HG03571 (cell line): Measurements from ENCODE around the gene CYP2C19.
"Not testable (repeated sequence)": the region's sequence is repeated elsewhere in the genome, so short reads cannot be mapped to it uniquely, and the experiment has no call there.

Experiments used
- ATAC-seq: cut with Tn5 transposase; IDR thresholded peaks from one replicate; pipeline ENCODE4 v1.9.1; 2021; ENCODE audit not compliant: unreplicated experiment

Gene CYP2C19

GRCh38 chr10:94762393-94762792 is at the start of gene CYP2C19:
TSS of gene CYP2C19 (plus strand) at chr10:94762681. CDS start at chr10:94762706, 25 bp downstream.
- no peak for ATAC-seq

- no peak for ATAC-seq
Measured at GRCh38 chr10:94725871-94726270, 36.6 kb upstream of the CYP2C19 start.

GRCh38 chr10:94735197-94735596 is 27.3 kb upstream of the CYP2C19 start:
- ATAC-seq = no peak

GRCh38 chr10:94738588-94738987 is 23.9 kb upstream of the CYP2C19 start:
- no peak for ATAC-seq

- no peak for ATAC-seq
Measured at GRCh38 chr10:94747137-94747536, 15.3 kb upstream of the CYP2C19 start.

GRCh38 chr10:94747838-94748237 is 14.6 kb upstream of the CYP2C19 start:
- ATAC-seq = no peak

GRCh38 chr10:94757916-94758315 is 4.6 kb upstream of the CYP2C19 start:
- ATAC-seq = no peak

- ATAC-seq = no peak
Measured at GRCh38 chr10:94760586-94761178, 1.8 kb upstream of the CYP2C19 start.

GRCh38 chr10:94775425-94775824 is 12.9 kb downstream of the CYP2C19 start:
- ATAC-seq = not testable (repeated sequence)

- no peak for ATAC-seq
Measured at GRCh38 chr10:94777886-94778458, 15.5 kb downstream of the CYP2C19 start.

- ATAC-seq = no peak
Measured at GRCh38 chr10:94780844-94781243, 18.4 kb downstream of the CYP2C19 start.

GRCh38 chr10:94784256-94784655 is 21.8 kb downstream of the CYP2C19 start:
- no peak for ATAC-seq

- no peak for ATAC-seq
Measured at GRCh38 chr10:94785211-94785610, 22.7 kb downstream of the CYP2C19 start.

- ATAC-seq = not testable (repeated sequence)
Measured at GRCh38 chr10:94800551-94800950, 38.1 kb downstream of the CYP2C19 start.

- no peak for ATAC-seq
Measured at GRCh38 chr10:94803307-94803706, 40.8 kb downstream of the CYP2C19 start.

GRCh38 chr10:94830025-94830424 is 67.5 kb downstream of the CYP2C19 start:
- not testable (repeated sequence) for ATAC-seq

- ATAC-seq = no peak
Measured at GRCh38 chr10:94846204-94846603, 83.7 kb downstream of the CYP2C19 start.

GRCh38 chr10:94850766-94851165 is 88.3 kb downstream of the CYP2C19 start:
- no peak for ATAC-seq

- no peak for ATAC-seq
Measured at GRCh38 chr10:94851263-94851662, 88.8 kb downstream of the CYP2C19 start.

GRCh38 chr10:94852438-94852837 is 90.0 kb downstream of the CYP2C19 start:
- ATAC-seq = no peak

- no peak for ATAC-seq
Measured at GRCh38 chr10:94853065-94853464, 90.6 kb downstream of the CYP2C19 start.

GRCh38 chr10:94858005-94858404 is 95.5 kb downstream of the CYP2C19 start:
- no peak for ATAC-seq

- no peak for ATAC-seq
Measured at GRCh38 chr10:94859086-94859485, 96.6 kb downstream of the CYP2C19 start.
